DMS53 (cell line): Measurements from ENCODE around the gene QRICH1.

ENCODE experiments used
- DNase-seq: peaks from one replicate; lab custom pipeline; 2025; lab: John Stamatoyannopoulos, UW

QRICH1 gene

GRCh38 chr3:49119036-49119435 lies 25.2 kb upstream of the QRICH1 start:
- no peak for DNase-seq

- no peak for DNase-seq
These were observed 18.4 kb upstream of the QRICH1 start for GRCh38 chr3:49112262-49112661.

GRCh38 chr3:49111347-49111746 lies 17.5 kb upstream of the QRICH1 start:
- no peak for DNase-seq

GRCh38 chr3:49110780-49111179 lies 16.9 kb upstream of the QRICH1 start:
- DNase-seq = no peak

GRCh38 chr3:49108346-49108745 lies 14.5 kb upstream of the QRICH1 start:
- no peak for DNase-seq

- peak; percentile 86 for DNase-seq
These were observed 10.8 kb upstream of the QRICH1 start, which contains the start of gene QARS1 for GRCh38 chr3:49104427-49105291. QARS1 (minus strand) TSS chr3:49104757; CDS start chr3:49104733, 24 bp downstream.

- DNase-seq = no peak
These were observed 10.2 kb upstream of the QRICH1 start for GRCh38 chr3:49104052-49104426.

- no peak for DNase-seq
These were observed 6.3 kb upstream of the QRICH1 start for GRCh38 chr3:49100046-49100615.

- no peak for DNase-seq
These were observed 5.2 kb upstream of the QRICH1 start for GRCh38 chr3:49098910-49099630.

GRCh38 chr3:49098429-49098828 lies 4.6 kb upstream of the QRICH1 start:
- DNase-seq = no peak

GRCh38 chr3:49092938-49093852 lies 676 bp downstream of the QRICH1 start:
- peak; percentile 73 for DNase-seq

- DNase-seq = no peak
These were observed 12.4 kb downstream of the QRICH1 start for GRCh38 chr3:49081429-49081828.

GRCh38 chr3:49079270-49079669 lies 14.6 kb downstream of the QRICH1 start:
- no peak for DNase-seq

- DNase-seq = no peak
These were observed 17.2 kb downstream of the QRICH1 start for GRCh38 chr3:49076646-49077045.

- no peak for DNase-seq
These were observed 17.8 kb downstream of the QRICH1 start for GRCh38 chr3:49076116-49076515.

- DNase-seq = no peak
These were observed 35.9 kb downstream of the QRICH1 start for GRCh38 chr3:49058011-49058410.

GRCh38 chr3:49057268-49057667 lies 36.6 kb downstream of the QRICH1 start:
- DNase-seq = no peak

- DNase-seq = no peak
These were observed 39.5 kb downstream of the QRICH1 start for GRCh38 chr3:49054344-49054862.

GRCh38 chr3:49053543-49053942 lies 40.3 kb downstream of the QRICH1 start:
- DNase-seq = no peak

GRCh38 chr3:49035281-49035680 lies 58.6 kb downstream of the QRICH1 start:
- no peak for DNase-seq

- DNase-seq = no peak
These were observed 59.2 kb downstream of the QRICH1 start for GRCh38 chr3:49034650-49035049.
